MM.1S (cell line): ENCODE results near the gene LSM14B.

Experiments
- DNase-seq: peaks from one replicate; pipeline ENCODE4 v3.0.0-alpha.2; 2015
- H2AFZ ChIP-seq: fragments of 300-600 bp; sonication (generic); 2 replicates; pipeline ENCODE4 v1.6.0; 2016; ENCODE audit warnings: antibody characterized with exemption, low read length
- H3F3A ChIP-seq: fragments of 300-600 bp; sonication (generic); 2 replicates; pipeline ENCODE4 v1.6.1; 2016; ENCODE audit warnings: mild to moderate bottlenecking, antibody characterized with exemption, low read length, moderate library complexity, mixed read lengths; ENCODE audit not compliant: insufficient read depth
- H3K27ac ChIP-seq: fragments of 300-600 bp; sonication (generic); 2 replicates; pipeline ENCODE4 v1.5.1; 2016; ENCODE audit warnings: mild to moderate bottlenecking, low read length
- H3K27me3 ChIP-seq: fragments of 300-600 bp; sonication (generic); replicated peaks from 2 replicates; pipeline ENCODE4 v1.6.0; 2016; ENCODE audit warnings: low read length; ENCODE audit not compliant: insufficient read depth
- H3K36me3 ChIP-seq: fragments of 300-600 bp; sonication (generic); replicated peaks from 2 replicates; pipeline ENCODE4 v1.6.1; 2016; ENCODE audit warnings: mild to moderate bottlenecking, low read length, mixed read lengths; ENCODE audit not compliant: insufficient read depth
- H3K4me1 ChIP-seq: fragments of 300-600 bp; sonication (generic); 2 replicates; pipeline ENCODE4 v1.6.1; 2016; ENCODE audit warnings: low read length, mixed read lengths
- H3K4me2 ChIP-seq: fragments of 300-600 bp; sonication (generic); 2 replicates; pipeline ENCODE4 v1.6.0; 2016; ENCODE audit warnings: low read depth, low read length
- H3K4me3 ChIP-seq: fragments of 300-600 bp; sonication (generic); 2 replicates; pipeline ENCODE4 v1.5.1; 2016; ENCODE audit warnings: low read length, mixed read lengths
- H3K79me2 ChIP-seq: fragments of 300-600 bp; sonication (generic); 2 replicates; pipeline ENCODE4 v1.6.1; 2016; ENCODE audit warnings: mixed run types, low read length, mixed read lengths
- H3K9ac ChIP-seq: fragments of 300-600 bp; sonication (generic); 2 replicates; pipeline ENCODE4 v1.6.1; 2016; ENCODE audit warnings: low read length, mixed read lengths
- H3K9me2 ChIP-seq: fragments of 300-600 bp; sonication (generic); replicated peaks from 2 replicates; pipeline ENCODE4 v1.6.1; 2016; ENCODE audit warnings: mild to moderate bottlenecking, low read length, mixed read lengths; ENCODE audit not compliant: insufficient read depth
- H3K9me3 ChIP-seq: fragments of 300-600 bp; sonication (generic); replicated peaks from 2 replicates; pipeline ENCODE4 v1.6.1; 2016; ENCODE audit warnings: mild to moderate bottlenecking, low read length, mixed read lengths; ENCODE audit not compliant: insufficient read depth
- H4K20me1 ChIP-seq: fragments of 300-600 bp; sonication (generic); 2 replicates; pipeline ENCODE4 v1.6.1; 2016; ENCODE audit warnings: mild to moderate bottlenecking, low read length, moderate library complexity, mixed read lengths; ENCODE audit not compliant: insufficient read depth
- CTCF ChIP-seq: fragments of 300-600 bp; sonication (generic); IDR thresholded peaks from 2 replicates; pipeline ENCODE4 v1.5.1; 2016; ENCODE audit warnings: antibody characterized with exemption, low read length, mixed read lengths
- EZH2 ChIP-seq: fragments of 300-600 bp; sonication (generic); optimal IDR thresholded peaks from 2 replicates; pipeline ENCODE3; 2017; ENCODE audit warnings: low read depth, mild to moderate bottlenecking, antibody characterized with exemption, low read length, mixed read lengths
- EZH2phosphoT487 ChIP-seq: fragments of 300-600 bp; sonication (generic); IDR thresholded peaks from 2 replicates; pipeline ENCODE4 v1.6.1; 2018; ENCODE audit warnings: antibody characterized with exemption, low read length

The LSM14B gene

GRCh38 chr20:62168061-62168460, 45.8 kb downstream of the LSM14B start:
- Histone ChIP-seq H3K4me2 (no peak overlapping the region), H2AFZ (no peak overlapping the region), H3K9me3 (no peaks in the 10 kb centered on the region), H3K79me2 (no peaks in the 10 kb centered on the region), H3K27ac (no peak overlapping the region), H4K20me1 (no peaks in the 10 kb centered on the region), H3K27me3 (no peaks in the 10 kb centered on the region), H3K9me2 (no peaks in the 10 kb centered on the region), H3K4me3 (no peak overlapping the region), H3K36me3 (no peaks in the 10 kb centered on the region), H3F3A (no peaks in the 10 kb centered on the region), H3K4me1 (no peaks in the 10 kb centered on the region), H3K9ac (no peak overlapping the region)
- no peak for DNase-seq
- TF ChIP-seq CTCF: no peak
- no peak for TF ChIP-seq EZH2phosphoT487
- no peak for TF ChIP-seq EZH2

- Histone ChIP-seq H3K4me3 (no peak overlapping the region), H3K9ac (no peak overlapping the region), H3K4me2 (no peak overlapping the region), H3K79me2 (no peaks in the 10 kb centered on the region), H3K9me2 (no peaks in the 10 kb centered on the region), H3K27ac (no peak overlapping the region), H3K27me3 (no peaks in the 10 kb centered on the region), H3K36me3 (no peaks in the 10 kb centered on the region), H3K4me1 (no peaks in the 10 kb centered on the region), H3K9me3 (no peaks in the 10 kb centered on the region), H4K20me1 (no peaks in the 10 kb centered on the region), H2AFZ (no peak overlapping the region), H3F3A (no peaks in the 10 kb centered on the region)
- no peak for TF ChIP-seq CTCF
- TF ChIP-seq EZH2: no peak
- TF ChIP-seq EZH2phosphoT487: no peak
- DNase-seq: no peak
Observed at GRCh38 chr20:62168890-62169435, 46.7 kb downstream of the LSM14B start.

GRCh38 chr20:62170536-62170935, 48.3 kb downstream of the LSM14B start:
- TF ChIP-seq EZH2 (no peak), EZH2phosphoT487 (no peak), CTCF (no peak)
- H3K9me3 ChIP-seq: no peaks in the 10 kb centered on the region
- H3K36me3 ChIP-seq: no peaks in the 10 kb centered on the region
- H3K27me3 ChIP-seq: no peaks in the 10 kb centered on the region
- DNase-seq: no peak
- no peak overlapping the region for H3K4me3 ChIP-seq
- no peaks in the 10 kb centered on the region for H4K20me1 ChIP-seq
- H3K4me1 ChIP-seq: no peaks in the 10 kb centered on the region
- no peak overlapping the region for H3K4me2 ChIP-seq
- H3K9ac ChIP-seq: no peak overlapping the region
- H3K9me2 ChIP-seq: no peaks in the 10 kb centered on the region
- H3F3A ChIP-seq: no peaks in the 10 kb centered on the region
- no peak overlapping the region for H2AFZ ChIP-seq
- no peaks in the 10 kb centered on the region for H3K79me2 ChIP-seq
- no peak overlapping the region for H3K27ac ChIP-seq
